ENCODE measurements around the gene CEP85.

- no peak for TF ChIP-seq POLR2AphosphoS5 (IDR thresholded peaks at IDR 0.05; ENCODE audit: low read depth, low read length)
- TF ChIP-seq REST (IDR thresholded peaks at IDR 0.05; ENCODE audit: insufficient read depth in 1 of 2, low read depth in 2 of 2, low read length in 2 of 2), result no peak
- TF ChIP-seq TAF1 (IDR thresholded peaks at IDR 0.05; ENCODE audit: borderline replicate concordance, insufficient read depth, low read length), result no peak
Observed at GRCh38 chr1:26224606-26225005, 9.4 kb upstream of the CEP85 start.

Data from PFSK-1 (cell line).